ENCODE data around the gene RAB40C.
A peak's percentile ranks its signal among the peaks of the same experiment; 100 is the strongest.

RAB40C gene

DNA sequence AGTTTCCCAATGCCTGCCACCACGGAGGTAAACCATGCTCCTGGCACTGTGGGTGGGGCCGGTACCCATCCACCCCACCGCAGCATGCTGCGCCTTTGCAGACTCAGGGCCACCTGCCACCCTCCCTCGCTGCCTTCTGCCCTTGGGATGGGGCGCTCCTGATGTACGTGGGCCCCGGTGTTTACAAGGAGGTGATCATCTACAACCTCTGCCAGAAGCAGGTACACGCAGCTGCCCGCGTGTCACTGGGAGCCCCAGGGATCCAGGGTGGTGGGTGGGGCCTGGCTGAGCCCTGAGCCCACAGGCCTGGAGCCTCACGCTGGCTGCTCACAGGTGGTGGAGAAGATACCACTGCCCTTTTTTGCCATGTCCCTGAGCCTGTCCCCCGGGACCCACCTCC is 76.7 kb downstream of the RAB40C start:
- H3K27ac Mint-ChIP-seq = no peak overlapping the region
- no peak overlapping the region for H3K4me3 Mint-ChIP-seq

DNA sequence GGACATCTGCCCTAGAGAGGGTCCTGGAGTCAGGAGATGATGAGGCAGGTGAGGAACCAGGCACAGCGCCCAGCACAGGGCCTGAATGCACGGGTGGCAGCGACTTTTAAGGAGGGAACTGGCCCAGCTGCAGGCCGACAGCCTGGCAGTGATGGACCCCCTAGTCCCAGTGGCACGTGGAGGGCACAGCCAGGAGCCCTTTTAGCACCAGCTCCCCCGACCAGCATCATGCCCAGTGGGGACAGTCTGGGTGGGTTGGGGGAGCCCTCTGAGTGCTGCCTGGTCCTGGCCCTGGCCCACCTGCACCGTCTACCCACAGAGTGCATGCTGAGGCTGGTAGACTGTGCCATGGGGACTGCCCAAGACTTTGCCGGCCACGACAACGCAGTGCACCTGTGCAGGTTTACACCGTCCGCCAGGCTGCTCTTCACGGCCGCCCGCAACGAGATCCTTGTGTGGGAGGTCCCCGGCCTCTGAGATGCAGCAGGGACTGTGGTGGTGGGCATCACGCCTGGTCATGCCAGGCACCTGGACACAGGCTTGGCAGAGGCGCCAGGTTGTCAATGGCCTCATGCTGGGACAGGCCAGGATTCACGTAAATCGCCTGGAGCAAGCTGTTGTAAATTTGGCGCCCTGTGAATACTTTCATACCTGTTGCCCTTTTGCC is 77.4 kb downstream of the RAB40C start:
- no peaks in the 10 kb centered on the region for H3K27me3 Mint-ChIP-seq
- H3K27ac Mint-ChIP-seq = peak overlapping the region; percentile 65
- peak overlapping the region; percentile 76 for H3K4me3 Mint-ChIP-seq
- no peaks in the 10 kb centered on the region for H3K36me3 Mint-ChIP-seq
- H3K4me1 Mint-ChIP-seq = peaks cover 7% of the 10 kb centered on the region
- no peaks in the 10 kb centered on the region for H3K9me3 Mint-ChIP-seq

More for the DNA sequence above, 76.7 kb downstream of the RAB40C start:
- no peaks in the 10 kb centered on the region for H3K9me3 Mint-ChIP-seq
- H3K4me1 Mint-ChIP-seq = peaks cover 7% of the 10 kb centered on the region
- no peaks in the 10 kb centered on the region for H3K27me3 Mint-ChIP-seq
- no peaks in the 10 kb centered on the region for H3K36me3 Mint-ChIP-seq

DNA sequence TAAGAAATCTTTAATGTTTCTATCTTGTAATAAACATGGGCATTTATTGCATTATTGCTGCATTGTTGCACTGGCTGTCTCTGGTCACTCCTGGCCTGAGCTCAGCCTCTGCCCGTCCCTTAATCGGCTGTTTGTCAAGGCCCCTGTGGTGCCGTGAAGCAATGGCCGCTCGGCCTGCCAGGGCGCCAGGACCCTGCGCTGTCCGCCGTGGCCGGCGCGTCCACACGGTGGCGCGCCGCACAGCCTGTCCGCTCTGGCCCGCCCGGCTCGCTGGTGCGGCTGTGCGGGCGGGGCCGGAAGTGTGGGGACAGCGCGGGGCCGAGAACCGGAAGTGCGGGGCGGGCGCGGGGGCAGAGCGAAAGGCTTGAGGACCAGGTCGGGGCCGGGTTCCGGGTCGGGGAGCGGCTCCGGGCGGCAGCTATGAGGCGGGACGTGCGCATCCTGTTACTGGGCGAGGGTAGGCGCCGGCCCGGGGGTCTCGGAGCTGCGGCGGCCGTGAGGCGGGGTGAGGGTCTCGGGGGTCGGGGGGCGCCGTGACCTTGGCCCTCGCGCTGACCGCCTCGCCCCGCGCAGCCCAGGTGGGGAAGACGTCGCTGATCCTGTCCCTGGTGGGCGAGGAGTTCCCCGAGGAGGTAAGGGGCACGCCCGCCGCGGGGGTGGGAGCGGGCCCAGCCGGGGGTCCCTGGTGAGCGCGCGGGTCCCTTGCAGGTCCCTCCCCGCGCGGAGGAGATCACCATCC is 78.1 kb downstream of the RAB40C start, which contains the start of gene RHOT2:
Gene RHOT2, plus strand, starts transcription at position 353 of the 739 bp plus-strand sequence. Its CDS starts 68 bp downstream, at position 421.
- Mint-ChIP-seq H3K9me3 (no peaks in the 10 kb centered on the region), H3K4me3 (peak within 1 kb of the TSS; percentile 76), H3K4me1 (peaks cover 7% of the 10 kb centered on the region), H3K36me3 (no peaks in the 10 kb centered on the region), H3K27me3 (no peaks in the 10 kb centered on the region), H3K27ac (peak within 1 kb of the TSS; percentile 65)

DNA sequence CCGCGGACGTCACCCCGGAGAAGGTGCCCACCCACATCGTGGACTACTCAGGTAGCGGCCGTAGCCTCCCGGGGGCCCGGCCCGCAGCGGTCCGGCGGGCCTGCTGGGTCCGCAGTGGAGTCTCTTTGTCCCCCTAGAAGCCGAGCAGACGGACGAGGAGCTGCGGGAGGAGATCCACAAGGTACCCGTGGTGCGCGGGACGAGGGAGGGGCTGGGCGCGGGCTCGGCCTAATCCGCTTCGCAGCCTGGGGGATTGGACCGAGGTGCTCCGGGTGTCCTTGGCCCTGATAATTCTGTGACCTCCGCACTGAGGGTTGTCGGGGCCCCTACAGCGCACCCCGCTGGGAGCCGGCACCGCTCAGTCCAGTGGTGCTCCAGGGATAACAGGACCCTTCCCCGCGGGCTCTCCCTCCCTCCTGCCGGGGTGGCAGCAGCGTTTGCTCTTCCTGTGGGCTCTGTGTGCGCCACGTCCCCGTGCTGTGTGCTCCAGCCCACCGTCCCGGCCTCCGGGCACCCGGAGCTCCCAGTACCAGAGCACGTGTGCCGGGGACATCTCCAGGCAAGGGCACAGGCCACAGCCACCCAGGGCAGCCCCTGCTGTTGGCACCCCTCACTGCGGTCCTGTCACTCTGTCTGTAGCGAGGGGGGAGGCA is 78.8 kb downstream of the RAB40C start:
- H3K27ac Mint-ChIP-seq = no peak overlapping the region
- H3K27me3 Mint-ChIP-seq = no peaks in the 10 kb centered on the region
- peak overlapping the region; percentile 76 for H3K4me3 Mint-ChIP-seq
- peaks cover 7% of the 10 kb centered on the region for H3K4me1 Mint-ChIP-seq
- H3K9me3 Mint-ChIP-seq = no peaks in the 10 kb centered on the region
- H3K36me3 Mint-ChIP-seq = no peaks in the 10 kb centered on the region

DNA sequence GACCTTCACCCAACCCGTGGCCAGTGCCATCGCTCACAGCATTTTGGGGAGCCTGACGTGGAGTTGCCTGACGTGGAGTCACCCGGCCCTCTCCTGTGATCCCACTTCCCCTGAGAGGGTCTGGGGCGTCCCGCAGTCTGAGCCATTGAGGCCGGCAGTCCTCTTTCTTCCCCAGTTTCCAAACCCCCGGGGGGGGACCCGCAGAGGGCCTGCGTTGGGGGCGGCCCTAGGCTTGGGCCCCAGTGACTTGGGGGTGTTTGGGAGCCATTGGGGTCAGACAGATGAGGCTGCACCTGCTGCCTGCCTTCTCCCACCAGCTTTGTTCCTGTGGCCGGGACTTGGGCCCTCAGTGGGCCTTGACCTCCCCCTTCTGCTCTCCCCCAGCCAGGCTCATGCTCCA is 79.8 kb downstream of the RAB40C start:
- H3K27ac Mint-ChIP-seq = no peak overlapping the region
- H3K9me3 Mint-ChIP-seq = no peaks in the 10 kb centered on the region
- H3K4me3 Mint-ChIP-seq = peak overlapping the region; percentile 76
- H3K4me1 Mint-ChIP-seq = peaks cover 7% of the 10 kb centered on the region
- H3K27me3 Mint-ChIP-seq = no peaks in the 10 kb centered on the region
- no peaks in the 10 kb centered on the region for H3K36me3 Mint-ChIP-seq

DNA sequence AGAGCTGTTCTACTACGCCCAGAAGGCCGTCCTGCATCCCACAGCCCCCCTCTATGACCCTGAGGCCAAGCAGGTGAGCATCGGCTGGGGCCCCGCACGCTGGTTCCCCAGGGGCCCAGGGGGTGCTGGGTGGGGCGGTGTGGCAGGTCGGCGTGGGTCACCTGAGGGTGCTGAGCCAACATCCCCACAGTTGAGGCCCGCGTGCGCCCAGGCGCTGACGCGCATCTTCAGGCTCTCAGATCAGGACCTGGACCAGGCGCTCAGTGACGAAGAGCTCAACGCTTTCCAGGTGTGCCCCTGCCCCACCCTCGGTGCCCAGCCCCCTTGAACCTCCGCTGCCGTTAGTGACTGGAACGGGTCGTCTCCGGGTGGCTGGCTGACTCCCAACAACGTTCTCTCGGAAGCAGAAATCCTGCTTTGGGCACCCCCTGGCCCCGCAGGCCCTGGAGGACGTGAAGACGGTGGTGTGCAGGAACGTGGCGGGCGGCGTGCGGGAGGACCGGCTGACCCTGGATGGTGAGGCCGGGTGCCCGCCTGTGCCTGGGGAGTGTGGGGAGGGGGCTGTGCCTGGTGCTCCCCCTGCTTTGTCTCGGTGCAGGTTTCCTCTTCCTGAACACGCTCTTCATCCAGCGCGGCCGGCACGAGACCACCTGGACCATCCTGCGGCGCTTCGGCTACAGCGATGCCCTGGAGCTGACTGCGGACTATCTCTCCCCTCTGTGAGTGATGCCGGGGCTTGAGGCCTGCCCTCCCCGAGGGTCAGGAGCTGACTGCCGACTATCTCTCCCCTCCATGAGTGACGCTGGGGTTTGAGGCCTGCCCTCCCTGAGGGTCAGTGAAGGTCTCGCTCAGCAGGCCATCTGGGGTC is 80.9 kb downstream of the RAB40C start:
- Mint-ChIP-seq H3K4me1 (peaks cover 7% of the 10 kb centered on the region), H3K4me3 (no peak overlapping the region), H3K27ac (no peak overlapping the region), H3K9me3 (no peaks in the 10 kb centered on the region), H3K36me3 (no peaks in the 10 kb centered on the region), H3K27me3 (no peaks in the 10 kb centered on the region)

DNA sequence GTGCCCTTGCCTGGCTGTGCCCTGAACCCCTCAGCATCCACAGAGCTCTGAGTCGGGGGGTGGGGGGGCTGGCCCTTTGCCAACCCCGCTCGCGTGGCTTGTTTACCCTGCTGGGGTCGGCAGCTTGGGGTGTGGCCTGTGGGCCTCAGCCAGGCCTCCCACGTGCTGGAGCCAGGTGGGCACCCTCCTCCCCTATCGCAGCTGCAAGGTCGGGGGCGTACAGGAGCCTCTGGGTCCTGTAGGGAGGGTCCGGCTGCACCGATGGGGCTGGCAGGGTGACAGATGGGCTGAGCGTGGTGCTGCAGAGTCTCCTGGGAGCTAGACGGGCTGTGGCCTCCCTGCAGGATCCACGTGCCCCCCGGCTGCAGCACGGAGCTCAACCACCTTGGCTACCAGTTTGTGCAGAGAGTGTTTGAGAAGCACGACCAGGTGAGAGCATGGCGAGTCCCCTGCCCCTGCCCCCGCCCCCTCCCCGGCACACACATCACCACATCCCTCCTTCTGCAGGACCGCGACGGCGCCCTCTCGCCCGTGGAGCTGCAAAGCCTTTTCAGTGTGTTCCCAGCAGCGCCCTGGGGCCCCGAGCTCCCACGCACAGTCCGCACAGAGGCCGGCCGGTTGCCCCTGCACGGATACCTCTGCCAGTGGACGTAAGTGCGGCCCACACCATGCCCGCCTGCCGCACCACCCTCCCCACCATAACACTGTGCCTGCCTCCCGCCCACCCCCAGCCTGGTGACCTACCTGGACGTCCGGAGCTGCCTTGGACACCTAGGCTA is 81.7 kb downstream of the RAB40C start:
- H3K4me1 Mint-ChIP-seq = peaks cover 7% of the 10 kb centered on the region
- no peaks in the 10 kb centered on the region for H3K36me3 Mint-ChIP-seq
- no peaks in the 10 kb centered on the region for H3K9me3 Mint-ChIP-seq
- H3K4me3 Mint-ChIP-seq = no peak overlapping the region
- H3K27ac Mint-ChIP-seq = no peak overlapping the region
- no peaks in the 10 kb centered on the region for H3K27me3 Mint-ChIP-seq

DNA sequence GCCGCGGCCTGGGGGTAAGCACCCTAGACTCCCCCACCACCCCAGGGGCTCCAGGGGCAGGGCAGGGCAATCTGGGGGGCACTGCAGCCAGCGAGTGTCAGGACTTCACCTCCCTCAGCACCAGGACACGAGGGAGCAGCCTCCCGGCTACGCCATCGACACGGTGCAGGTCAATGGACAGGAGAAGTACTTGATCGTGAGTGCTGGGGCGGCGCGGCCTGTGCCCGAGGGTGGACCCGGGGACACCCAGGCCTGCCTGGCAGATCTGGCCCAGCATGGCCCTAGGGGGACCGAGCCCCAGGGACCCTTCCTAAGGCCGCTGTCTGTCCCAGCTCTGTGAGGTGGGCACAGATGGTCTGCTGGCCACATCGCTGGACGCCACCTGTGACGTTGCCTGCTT is 82.5 kb downstream of the RAB40C start:
- Mint-ChIP-seq H3K4me1 (peaks cover 7% of the 10 kb centered on the region), H3K4me3 (no peak overlapping the region), H3K36me3 (no peaks in the 10 kb centered on the region), H3K27ac (no peak overlapping the region), H3K9me3 (no peaks in the 10 kb centered on the region), H3K27me3 (peaks cover 1% of the 10 kb centered on the region)

DNA sequence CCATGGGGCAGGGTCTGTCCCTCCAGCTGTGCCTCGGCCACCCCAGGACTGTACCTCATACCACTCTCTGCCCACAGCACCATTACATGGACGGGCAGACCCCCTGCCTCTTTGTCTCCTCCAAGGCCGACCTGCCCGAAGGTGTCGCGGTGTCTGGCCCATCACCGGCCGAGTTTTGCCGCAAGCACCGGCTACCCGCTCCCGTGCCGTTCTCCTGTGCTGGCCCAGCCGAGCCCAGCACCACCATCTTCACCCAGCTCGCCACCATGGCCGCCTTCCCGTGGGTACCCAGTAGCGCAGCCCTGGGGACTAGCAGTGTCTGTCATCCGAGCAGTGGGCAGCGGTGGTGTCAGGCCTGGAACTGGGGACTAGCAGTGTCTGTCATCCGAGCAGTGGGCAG is 83.0 kb downstream of the RAB40C start:
- Mint-ChIP-seq H3K4me3 (no peak overlapping the region), H3K27ac (no peak overlapping the region), H3K4me1 (peaks cover 4% of the 10 kb centered on the region), H3K27me3 (peaks cover 1% of the 10 kb centered on the region), H3K36me3 (no peaks in the 10 kb centered on the region), H3K9me3 (no peaks in the 10 kb centered on the region)

DNA sequence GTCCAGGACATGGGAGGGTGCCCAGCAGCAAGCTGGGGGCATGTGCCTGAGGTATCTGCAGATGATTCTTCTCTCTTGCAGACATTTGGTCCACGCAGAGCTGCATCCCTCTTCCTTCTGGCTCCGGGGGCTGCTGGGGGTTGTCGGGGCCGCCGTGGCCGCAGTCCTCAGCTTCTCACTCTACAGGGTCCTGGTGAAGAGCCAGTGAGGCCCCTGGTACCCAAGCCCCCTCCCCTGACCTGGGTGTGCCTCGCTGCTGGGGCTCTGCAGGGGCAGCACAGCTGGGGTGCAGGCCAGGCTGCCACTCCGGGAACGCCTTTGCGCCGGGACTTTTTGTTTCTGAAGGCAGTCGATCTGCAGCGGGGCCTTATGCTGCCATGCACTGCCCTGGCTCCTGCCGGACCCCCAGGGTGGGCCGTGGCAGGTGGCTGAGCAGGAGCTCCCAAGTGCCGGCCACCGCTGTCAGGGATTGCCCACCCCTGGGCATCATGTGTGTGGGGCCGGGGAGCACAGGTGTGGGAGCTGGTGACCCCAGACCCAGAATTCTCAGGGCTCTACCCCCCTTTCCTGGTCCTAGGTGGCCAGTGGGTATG is 83.6 kb downstream of the RAB40C start:
- H3K27ac Mint-ChIP-seq = no peak overlapping the region
- H3K9me3 Mint-ChIP-seq = no peaks in the 10 kb centered on the region
- no peak overlapping the region for H3K4me3 Mint-ChIP-seq
- peaks cover 4% of the 10 kb centered on the region for H3K4me1 Mint-ChIP-seq
- H3K36me3 Mint-ChIP-seq = no peaks in the 10 kb centered on the region
- H3K27me3 Mint-ChIP-seq = peaks cover 1% of the 10 kb centered on the region

DNA sequence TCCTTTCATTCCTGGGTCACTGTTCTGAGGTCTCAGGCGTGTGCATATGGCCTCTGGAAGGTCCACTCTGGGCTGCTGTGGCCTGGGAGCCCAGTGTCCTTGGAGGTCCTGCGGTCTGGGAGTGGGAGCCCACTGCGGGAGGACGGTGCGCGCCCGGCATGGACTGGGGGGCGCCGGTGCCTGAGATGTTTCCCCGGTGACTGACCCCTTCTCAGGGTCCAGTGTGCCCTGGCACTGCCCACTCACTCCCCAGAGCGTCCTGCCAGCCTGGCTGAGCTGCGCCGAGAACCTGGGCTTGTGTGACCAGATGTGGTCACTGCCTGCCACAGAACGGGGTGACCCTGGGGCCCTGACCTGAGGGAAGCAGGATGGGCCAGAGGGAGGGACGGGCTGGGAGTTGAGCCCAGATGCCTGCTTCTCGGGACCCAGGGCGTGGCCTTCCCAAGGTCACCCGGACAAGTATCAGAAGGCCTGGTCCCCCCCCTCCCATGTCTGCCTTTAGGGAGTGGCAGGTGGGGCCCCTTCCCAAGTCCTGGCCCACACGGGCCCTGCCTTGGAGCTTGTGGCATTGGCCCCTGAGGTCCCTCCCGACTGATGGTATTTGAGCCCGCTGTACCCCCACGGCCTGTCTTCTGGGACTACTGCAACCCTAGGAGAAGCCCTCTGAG is 84.5 kb downstream of the RAB40C start:
- Mint-ChIP-seq H3K36me3 (no peaks in the 10 kb centered on the region), H3K27ac (no peak overlapping the region), H3K4me1 (peaks cover 10% of the 10 kb centered on the region), H3K9me3 (no peaks in the 10 kb centered on the region), H3K4me3 (no peak overlapping the region), H3K27me3 (peaks cover 1% of the 10 kb centered on the region)

DNA sequence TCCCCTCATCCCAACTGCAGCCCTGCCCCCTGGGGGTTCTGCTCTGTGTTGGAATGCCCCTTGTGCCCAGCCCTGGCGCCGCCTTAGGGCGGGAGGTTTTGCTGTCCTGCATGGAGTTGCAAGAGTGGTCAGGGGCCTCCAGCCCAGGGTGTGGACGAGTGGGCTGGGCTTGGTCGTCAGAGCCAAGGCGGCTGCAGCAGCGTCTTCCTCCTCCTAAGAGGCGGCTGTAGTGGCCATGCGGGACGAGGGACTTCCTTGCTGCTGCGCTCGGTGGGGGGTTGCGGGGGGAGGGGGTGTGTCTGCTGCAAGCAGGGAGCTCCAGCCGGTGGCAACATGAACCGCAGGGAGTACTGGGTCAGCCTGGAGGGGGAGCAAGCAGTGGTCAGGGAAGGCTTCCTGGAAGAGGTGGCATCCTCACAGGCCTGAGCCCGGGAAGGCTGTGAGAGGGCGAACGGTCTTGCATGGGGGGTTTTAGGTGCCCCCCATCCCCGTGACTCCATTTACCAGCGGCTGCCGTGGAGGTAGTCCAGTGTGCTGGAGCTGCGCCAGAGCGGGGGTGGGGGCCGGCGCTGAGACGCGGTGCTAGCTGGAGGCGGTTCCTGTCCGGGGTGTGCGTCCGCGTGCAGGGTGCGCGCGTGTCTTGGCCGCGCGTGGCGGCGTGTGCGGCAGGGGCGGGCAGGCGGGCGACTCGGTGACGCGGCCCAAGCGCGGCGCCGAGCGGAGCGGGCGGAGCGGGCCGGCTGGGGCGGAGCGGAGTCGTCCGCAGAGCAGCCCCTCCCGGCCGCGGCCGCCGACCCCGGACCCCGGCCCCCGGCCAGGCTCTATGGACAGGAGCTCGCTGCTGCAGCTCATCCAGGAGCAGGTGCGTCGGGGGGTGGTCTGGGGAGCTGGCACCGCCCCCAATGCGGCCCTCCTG is 85.4 kb downstream of the RAB40C start, which contains the start of gene RHBDL1:
Gene RHBDL1, plus strand, starts transcription at position 704 of the 916 bp plus-strand sequence. Its CDS starts 120 bp downstream, at position 824.
- Mint-ChIP-seq H3K27ac (no peak within 1 kb of the TSS), H3K36me3 (no peaks in the 10 kb centered on the region), H3K27me3 (peaks cover 1% of the 10 kb centered on the region), H3K9me3 (no peaks in the 10 kb centered on the region), H3K4me3 (peak within 1 kb of the TSS; percentile 11), H3K4me1 (peaks cover 9% of the 10 kb centered on the region)

DNA sequence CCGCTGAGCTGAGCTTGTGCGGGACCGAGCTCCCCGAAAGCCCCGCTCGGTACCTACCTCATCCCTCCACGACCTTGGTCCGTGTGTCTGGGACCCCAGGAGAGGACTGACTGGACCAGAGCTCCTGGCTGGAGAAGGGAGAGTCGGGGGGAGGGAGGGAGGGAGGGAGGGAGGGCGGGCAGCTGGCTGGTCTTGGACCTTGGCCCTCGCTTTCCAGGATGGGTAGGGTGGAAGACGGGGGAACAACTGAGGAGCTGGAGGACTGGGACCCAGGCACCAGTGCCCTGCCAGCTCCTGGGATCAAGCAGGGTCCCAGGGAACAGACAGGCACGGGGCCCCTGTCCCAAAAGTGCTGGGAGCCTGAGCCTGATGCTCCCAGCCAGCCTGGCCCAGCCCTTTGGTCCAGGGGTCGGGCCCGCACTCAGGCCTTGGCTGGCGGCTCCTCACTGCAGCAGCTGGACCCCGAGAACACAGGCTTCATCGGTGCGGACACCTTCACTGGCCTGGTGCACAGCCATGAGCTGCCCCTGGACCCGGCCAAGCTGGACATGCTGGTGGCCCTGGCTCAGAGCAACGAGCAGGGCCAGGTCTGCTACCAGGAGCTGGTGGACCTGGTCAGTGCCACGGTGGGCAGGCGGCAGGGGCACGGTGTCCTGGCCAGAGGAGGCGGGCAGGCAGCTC is 86.2 kb downstream of the RAB40C start:
- Mint-ChIP-seq H3K27me3 (peaks cover 1% of the 10 kb centered on the region), H3K4me3 (no peak overlapping the region), H3K36me3 (no peaks in the 10 kb centered on the region), H3K9me3 (no peaks in the 10 kb centered on the region), H3K4me1 (peaks cover 11% of the 10 kb centered on the region), H3K27ac (no peak overlapping the region)

Measured in activated naive CD4-positive, alpha-beta T cell treated with anti-CD3 and anti-CD28 coated beads, Interleukin-2, amount 50 U/mL, for 24 hours (primary cell).